ENCODE results near the gene TMEM38B.

GRCh38 chr9:105700668-105701067 lies 6.3 kb downstream of the TMEM38B start:
- TF ChIP-seq ZNF274 (IDR thresholded peaks at IDR 0.05; ENCODE audit: low read depth, low read length) (no peak), YY1 (IDR thresholded peaks at IDR 0.05; ENCODE audit: insufficient read depth, insufficient read length) (no peak), SUZ12 (IDR thresholded peaks at IDR 0.05; ENCODE audit: extremely low read depth, insufficient read depth, insufficient read length) (no peak)

Data from NT2/D1 (cell line).